CD14-positive monocyte (primary cell): ENCODE results near the gene LPGAT1. TPM values are rescaled to one million over a fixed set of nuclear protein-coding genes. Genes with fewer than 3 reads are reported as not detected.

Source experiments
- DNase-seq, 3 donors: peaks; one replicate each; pipeline ENCODE4 v3.0.0-alpha.2; 2011 to 2022
- H2AFZ ChIP-seq: 2 replicates; pipeline ENCODE4 v1.6.0; 2012; ENCODE audit warnings: mild to moderate bottlenecking, low read depth, low read length, inconsistent platforms; ENCODE audit not compliant: insufficient read depth, poor library complexity, severe bottlenecking
- H3K27ac ChIP-seq, 2 donors: 1 replicate in 1 of 2; 2 replicates in 1 of 2; pipeline ENCODE4 v1.5.1; 2012 to 2013; ENCODE audit warnings: low read length in 2 of 2, control low read depth in 1 of 2, inconsistent platforms in 1 of 2, low read depth in 1 of 2, mild to moderate bottlenecking in 1 of 2
- H3K27me3 ChIP-seq, 2 donors: one replicate each; pipeline versions ENCODE4 v1.6.0 to v1.6.1; 2011 to 2013; ENCODE audit warnings: low read length in 2 of 2; ENCODE audit not compliant: control insufficient read depth in 2 of 2, insufficient read depth in 2 of 2
- H3K36me3 ChIP-seq, 2 donors: replicated peaks in 1 of 2; 1 replicate in 1 of 2; 2 replicates in 1 of 2; pipeline versions ENCODE4 v1.5.1 to v1.6.1; 2012 to 2013; ENCODE audit warnings: low read length in 2 of 2, control low read depth in 1 of 2, inconsistent platforms in 1 of 2, mild to moderate bottlenecking in 1 of 2; ENCODE audit not compliant: insufficient read depth in 2 of 2, control insufficient read depth in 1 of 2
- H3K4me1 ChIP-seq, 2 donors: 1 replicate in 1 of 2; 2 replicates in 1 of 2; pipeline versions ENCODE4 v1.5.1 to v1.6.1; 2012 to 2013; ENCODE audit warnings: low read length in 2 of 2, control low read depth in 1 of 2, inconsistent platforms in 1 of 2, mild to moderate bottlenecking in 1 of 2, moderate library complexity in 1 of 2; ENCODE audit not compliant: insufficient read depth in 2 of 2, control insufficient read depth in 1 of 2
- H3K4me2 ChIP-seq: replicated peaks from 2 replicates; pipeline ENCODE3; 2012; ENCODE audit warnings: low read length, moderate library complexity, mild to moderate bottlenecking; ENCODE audit not compliant: poor library complexity, severe bottlenecking; ENCODE audit errors: extremely low read depth
- H3K4me3 ChIP-seq, 3 experiments: fragments of 200-600 bp in 1 of 3; sonication (generic) in 1 of 3; replicated peaks in 1 of 3; 1 replicate in 2 of 3; 2 replicates in 1 of 3; pipeline ENCODE4 v1.5.1; 2011 to 2013; ENCODE audit warnings: low read length in 3 of 3, mild to moderate bottlenecking in 3 of 3, control low read depth in 2 of 3, low read depth in 2 of 3, inconsistent platforms in 1 of 3, moderate library complexity in 1 of 3
- H3K79me2 ChIP-seq: 2 replicates; pipeline ENCODE4 v1.6.0; 2012; ENCODE audit warnings: mild to moderate bottlenecking, control low read depth, inconsistent platforms, low read length, moderate library complexity; ENCODE audit not compliant: insufficient read depth
- H3K9ac ChIP-seq: 2 replicates; pipeline ENCODE4 v1.6.0; 2017; ENCODE audit warnings: low read length, mild to moderate bottlenecking; ENCODE audit not compliant: insufficient read depth, poor library complexity, severe bottlenecking
- H3K9me3 ChIP-seq, 2 donors: replicated peaks in 1 of 2; 1 replicate in 1 of 2; 2 replicates in 1 of 2; pipeline versions ENCODE4 v1.5.1 to v1.6.1; 2012 to 2013; ENCODE audit warnings: low read length in 2 of 2, control low read depth in 1 of 2; ENCODE audit not compliant: control insufficient read depth in 1 of 2, insufficient read depth in 1 of 2
- H4K20me1 ChIP-seq: 2 replicates; pipeline ENCODE4 v1.6.0; 2012; ENCODE audit warnings: mild to moderate bottlenecking, low read length, control low read depth, moderate library complexity; ENCODE audit not compliant: insufficient read depth
- H3K27ac Mint-ChIP-seq, 7 donors: one replicate each; pipeline ENCODE4 v1.8.0; 2020; ENCODE audit warnings: mild to moderate bottlenecking in 7 of 7, mixed read lengths in 7 of 7, moderate library complexity in 6 of 7, inconsistent platforms in 2 of 7
- H3K27me3 Mint-ChIP-seq, 3 donors: one replicate each; pipeline ENCODE4 v1.8.0; 2021 to 2022; ENCODE audit warnings: low read depth in 3 of 3, mild to moderate bottlenecking in 3 of 3, mixed read lengths in 3 of 3, moderate library complexity in 3 of 3, inconsistent platforms in 1 of 3
- H3K36me3 Mint-ChIP-seq, 2 donors: one replicate each; pipeline ENCODE4 v1.8.0; 2020; ENCODE audit warnings: mixed read lengths in 2 of 2, inconsistent platforms in 1 of 2, mild to moderate bottlenecking in 1 of 2
- H3K4me1 Mint-ChIP-seq: one replicate; pipeline ENCODE4 v1.8.0; 2020; ENCODE audit warnings: mild to moderate bottlenecking, mixed read lengths
- H3K4me3 Mint-ChIP-seq, 2 donors: one replicate each; pipeline ENCODE4 v1.8.0; 2020; ENCODE audit warnings: mild to moderate bottlenecking in 2 of 2, mixed read lengths in 2 of 2, moderate library complexity in 1 of 2
- H3K9me3 Mint-ChIP-seq, 7 donors: one replicate each; pipeline ENCODE4 v1.8.0; 2020 to 2022; ENCODE audit warnings: mixed read lengths in 7 of 7, mild to moderate bottlenecking in 6 of 7, moderate library complexity in 6 of 7, inconsistent platforms in 2 of 7
- CTCF ChIP-seq: fragments of 200-600 bp; IDR thresholded peaks from one replicate; pipeline ENCODE4 v1.8.0; 2022; ENCODE audit warnings: antibody characterized with exemption, mild to moderate bottlenecking
- WGBS: methylation state at CpG from one replicate; pipeline ENCODE4 v1.1.5; 2013; ENCODE audit warnings: missing lambda C conversion rate; ENCODE audit not compliant: insufficient coverage; 5-methylcytosine and 5-hydroxymethylcytosine counted together
- intact Hi-C, 2 donors: fragments of 100-400 bp; cut with micrococcal nuclease; formaldehyde crosslinking; loops; one replicate each; pipeline versions ENCODE4 v1.15.0 to v1.15.1; 2023
- polyA minus RNA-seq: library from RNA; depleted of rRNA, polyadenylated mRNA; stranded (reverse); fragments of >200 nt; gene quantifications from 2 replicates; pipeline ENCODE4 v1.2.3, GENCODE V29; 2012
- polyA plus RNA-seq, 3 donors: library from polyadenylated mRNA; depleted of rRNA in 1 of 3; unstranded in 2 of 3; stranded (reverse) in 1 of 3; fragments of 300-500 nt in 2 of 3; fragments of >200 nt in 1 of 3; fragmentation: Illumina TruSeq in 2 of 3; gene quantifications; 1 replicate in 2 of 3; 2 replicates in 1 of 3; pipeline ENCODE4 v1.2.3, GENCODE V29; 2012 to 2021
- total RNA-seq, 12 experiments: library from RNA in 1 of 12; stranded (reverse) in 1 of 12; fragments of 120-200 nt in 1 of 12; gene quantifications; one replicate each; pipeline ENCODE4 v1.2.4 and lab custom pipeline; 2013 to 2026; ENCODE audit warnings: mixed read lengths in 6 of 12, inconsistent platforms in 1 of 12

Gene LPGAT1, protein sequence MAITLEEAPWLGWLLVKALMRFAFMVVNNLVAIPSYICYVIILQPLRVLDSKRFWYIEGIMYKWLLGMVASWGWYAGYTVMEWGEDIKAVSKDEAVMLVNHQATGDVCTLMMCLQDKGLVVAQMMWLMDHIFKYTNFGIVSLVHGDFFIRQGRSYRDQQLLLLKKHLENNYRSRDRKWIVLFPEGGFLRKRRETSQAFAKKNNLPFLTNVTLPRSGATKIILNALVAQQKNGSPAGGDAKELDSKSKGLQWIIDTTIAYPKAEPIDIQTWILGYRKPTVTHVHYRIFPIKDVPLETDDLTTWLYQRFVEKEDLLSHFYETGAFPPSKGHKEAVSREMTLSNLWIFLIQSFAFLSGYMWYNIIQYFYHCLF
- total RNA-seq (2013) = 53.6 TPM
- polyA plus RNA-seq (10 to 100 TPM; 19.5 to 52.1 (median 40.2) TPM), polyA minus RNA-seq (61.0 and 94.8 TPM in 2 replicates), total RNA-seq (lab: John Stamatoyannopoulos, UW) (66.5 to 276 (median 186) reads per million in 11 experiments)

GRCh38 chr1:211830328-211831142 lies at the start of gene LPGAT1:
Gene LPGAT1 (minus strand): TSS chr1:211830763. CDS start chr1:211829296, 1,467 bp downstream.
- peak within 1 kb of the TSS; percentile 94 for H3K4me2 ChIP-seq
- Mint-ChIP-seq H3K9me3 (no peaks in the 10 kb centered on the region), H3K27me3 (peaks cover 0 to 3% (median 0%) of the 10 kb centered on the region in 3 donors), H3K4me3 (peak within 1 kb of the TSS; percentile 89 to 97), H3K4me1 (peaks cover 48% of the 10 kb centered on the region), H3K36me3 (peaks cover 11 to 12% of the 10 kb centered on the region in 2 donors), H3K27ac (peak within 1 kb of the TSS; percentile 89 to 95 (median 92))
- intact Hi-C loops = loop anchor here in 1 of 2 donors (2.0 to 10.0 kb wide), 2 partner anchors 104 to 132 kb away; no protein-coding TSS in a partner anchor
- WGBS = under 1% methylated on average over 75 of the region's 88 CpGs
- peak within 1 kb of the TSS; percentile 53 to 99 (median 81) for H3K4me3 ChIP-seq
- no peaks in the 10 kb centered on the region for H3K9me3 ChIP-seq
- H2AFZ ChIP-seq = peak within 1 kb of the TSS; percentile 88
- peak within 1 kb of the TSS; percentile 29 to 78 for H3K27ac ChIP-seq
- peaks cover 30% of the 10 kb centered on the region for H4K20me1 ChIP-seq
- peak; percentile 54 to 80 (median 70) for DNase-seq
- H3K27me3 ChIP-seq = no peaks in the 10 kb centered on the region
- H3K4me1 ChIP-seq = peaks cover 41 to 56% of the 10 kb centered on the region in 2 donors
- H3K36me3 ChIP-seq = peaks cover 4 to 5% of the 10 kb centered on the region in 2 donors
- H3K9ac ChIP-seq = peak within 1 kb of the TSS; percentile 88
- peak; percentile 76 for TF ChIP-seq CTCF
- H3K79me2 ChIP-seq = peaks cover 54% of the 10 kb centered on the region

GRCh38 chr1:211879475-211879874 lies 48.9 kb upstream of the LPGAT1 start:
- Histone ChIP-seq H3K36me3 (no peaks in the 10 kb centered on the region), H3K9ac (no peak overlapping the region), H4K20me1 (no peaks in the 10 kb centered on the region), H3K4me3 (no peak overlapping the region), H3K27me3 (no peaks in the 10 kb centered on the region), H3K79me2 (no peaks in the 10 kb centered on the region), H3K27ac (no peak overlapping the region), H3K4me1 (no peaks in the 10 kb centered on the region), H2AFZ (no peak overlapping the region), H3K9me3 (no peaks in the 10 kb centered on the region), H3K4me2 (no peak overlapping the region)
- no peak overlapping the region for H3K4me3 Mint-ChIP-seq
- DNase-seq = no peak
- peaks cover 0 to 1% (median 0%) of the 10 kb centered on the region in 3 donors for H3K27me3 Mint-ChIP-seq
- H3K36me3 Mint-ChIP-seq = no peaks in the 10 kb centered on the region
- WGBS = no CpG with 5 or more reads among the region's 2 CpGs
- peaks cover 2% of the 10 kb centered on the region for H3K4me1 Mint-ChIP-seq
- no peak for TF ChIP-seq CTCF
- H3K9me3 Mint-ChIP-seq = peaks cover 0 to 5% (median 2%) of the 10 kb centered on the region in 7 donors
- intact Hi-C loops = no loop called here
- no peak overlapping the region for H3K27ac Mint-ChIP-seq
